B cell (primary cell): Measurements from ENCODE around the gene SMURF2. TPM values are rescaled to one million over a fixed set of nuclear protein-coding genes. Genes with fewer than 3 reads are reported as not detected.

Source experiments
- ATAC-seq: fragments of 200-7000 bp; cut with Tn5 transposase; one replicate; pipeline ENCODE4 v1.10.0; 2021; ENCODE audit warnings: low read depth, mild to moderate bottlenecking, moderate number of reproducible peaks, moderate library complexity
- CTCF ChIA-PET: fragments of 350-600 bp; sonication (Branson Sonifier 250); formaldehyde crosslinking; loops from one replicate; lab custom pipeline; 2021; ENCODE audit warnings: antibody characterized with exemption, inconsistent platforms; lab: Charles Lee
- POLR2A ChIA-PET: fragments of 350-600 bp; sonication (Branson Sonifier 250); formaldehyde crosslinking; loops from one replicate; lab custom pipeline; 2021; ENCODE audit warnings: antibody characterized with exemption; lab: Charles Lee
- DNase-seq: peaks from one replicate; pipeline ENCODE4 v3.0.0; 2013
- H2AFZ ChIP-seq: 2 replicates; pipeline ENCODE4 v1.6.1; 2012; ENCODE audit warnings: mild to moderate bottlenecking, low read depth, low read length; ENCODE audit not compliant: insufficient read depth, poor library complexity, severe bottlenecking
- H3K27ac ChIP-seq, 2 donors: 1 replicate in 1 of 2; 2 replicates in 1 of 2; pipeline ENCODE4 v1.5.1; 2012 to 2013; ENCODE audit warnings: low read length in 2 of 2, mild to moderate bottlenecking in 2 of 2, moderate library complexity in 1 of 2
- H3K27me3 ChIP-seq, 4 experiments: fragments of 200-600 bp in 1 of 4; sonication (generic) in 1 of 4; replicated peaks in 1 of 4; 1 replicate in 2 of 4; 2 replicates in 2 of 4; pipeline versions ENCODE4 v1.6.1 to v1.7.0; 2013 to 2016; ENCODE audit warnings: low read length in 3 of 4, mild to moderate bottlenecking in 2 of 4, mixed read lengths in 1 of 4, moderate library complexity in 1 of 4; ENCODE audit not compliant: insufficient read depth in 4 of 4, control insufficient read depth in 3 of 4; ENCODE audit errors: control extremely low read depth in 1 of 4
- H3K36me3 ChIP-seq, 2 experiments: replicated peaks in 1 of 2; 1 replicate in 1 of 2; 2 replicates in 1 of 2; pipeline versions ENCODE4 v1.6.1 to v1.7.1; 2013; ENCODE audit warnings: low read length in 1 of 2; ENCODE audit not compliant: insufficient read depth in 2 of 2, control insufficient read depth in 1 of 2; ENCODE audit errors: control extremely low read depth in 1 of 2, extremely low read depth in 1 of 2
- H3K4me1 ChIP-seq, 2 donors: fragments of 200-600 bp in 1 of 2; sonication (generic) in 1 of 2; 1 replicate in 1 of 2; 2 replicates in 1 of 2; pipeline versions ENCODE4 v1.5.1 to v1.6.1; 2013 to 2017; ENCODE audit warnings: low read length in 2 of 2; ENCODE audit not compliant: control insufficient read depth in 2 of 2, insufficient read depth in 2 of 2
- H3K4me2 ChIP-seq: replicated peaks from 2 replicates; pipeline ENCODE3; 2012; ENCODE audit warnings: mild to moderate bottlenecking, low read depth, low read length; ENCODE audit not compliant: poor library complexity, severe bottlenecking
- H3K4me3 ChIP-seq, 5 experiments: fragments of 200-600 bp in 1 of 5; sonication (generic) in 1 of 5; 1 replicate in 3 of 5; 2 replicates in 2 of 5; pipeline versions ENCODE4 v1.5.1 to v1.7.0; 2011 to 2016; ENCODE audit warnings: low read length in 4 of 5, mild to moderate bottlenecking in 4 of 5, low read depth in 2 of 5, control low read depth in 1 of 5, moderate library complexity in 1 of 5; ENCODE audit not compliant: insufficient read depth in 1 of 5; ENCODE audit errors: control extremely low read depth in 1 of 5, extremely low read depth in 1 of 5
- H3K79me2 ChIP-seq: fragments of 200-600 bp; sonication (generic); one replicate; pipeline ENCODE4 v1.6.0; 2016; ENCODE audit warnings: low read length; ENCODE audit not compliant: control insufficient read depth, insufficient read depth
- H3K9ac ChIP-seq: fragments of 200-600 bp; sonication (generic); 2 replicates; pipeline ENCODE4 v1.6.1; 2017; ENCODE audit warnings: mild to moderate bottlenecking, low read length, moderate library complexity
- H3K9me3 ChIP-seq, 3 donors: one replicate each; pipeline versions ENCODE4 v1.6.1 to v1.7.1; 2013; ENCODE audit warnings: low read length in 2 of 3; ENCODE audit not compliant: control insufficient read depth in 2 of 3, insufficient read depth in 1 of 3; ENCODE audit errors: control extremely low read depth in 1 of 3
- H4K20me1 ChIP-seq: 2 replicates; pipeline ENCODE4 v1.6.0; 2012; ENCODE audit warnings: mild to moderate bottlenecking, low read length; ENCODE audit not compliant: insufficient read depth, control insufficient read depth, poor library complexity, severe bottlenecking
- H3K27ac Mint-ChIP-seq: one replicate; pipeline ENCODE4 v1.8.0; 2021; ENCODE audit warnings: mixed read lengths
- H3K27me3 Mint-ChIP-seq: one replicate; pipeline ENCODE4 v1.8.0; 2021; ENCODE audit warnings: mixed read lengths
- H3K4me1 Mint-ChIP-seq: one replicate; pipeline ENCODE4 v1.8.0; 2021; ENCODE audit warnings: mixed read lengths
- H3K4me3 Mint-ChIP-seq: one replicate; pipeline ENCODE4 v1.8.0; 2021; ENCODE audit warnings: mixed read lengths
- H3K9me3 Mint-ChIP-seq: one replicate; pipeline ENCODE4 v1.8.0; 2022; ENCODE audit warnings: mixed read lengths; ENCODE audit not compliant: insufficient read depth
- CTCF ChIP-seq: fragments of 200-600 bp; IDR thresholded peaks from one replicate; pipeline ENCODE4 v1.8.0; 2022; ENCODE audit warnings: antibody characterized with exemption, mild to moderate bottlenecking
- EZH2 ChIP-seq: IDR thresholded peaks from 2 replicates; pipeline ENCODE4 v1.6.1; 2012; ENCODE audit warnings: borderline replicate concordance, low read depth, mild to moderate bottlenecking, moderate library complexity, low read length; ENCODE audit not compliant: insufficient read depth, poor library complexity, severe bottlenecking
- WGBS: methylation state at CpG from one replicate; pipeline ENCODE4 v1.1.5; 2013; ENCODE audit warnings: missing lambda C conversion rate; ENCODE audit not compliant: insufficient coverage; 5-methylcytosine and 5-hydroxymethylcytosine counted together
- intact Hi-C: fragments of 100-400 bp; cut with micrococcal nuclease; formaldehyde crosslinking; loops from one replicate; pipeline ENCODE4 v1.10.0; 2022
- polyA plus RNA-seq: library from polyadenylated mRNA; depleted of rRNA; stranded (reverse); fragments of >200 nt; gene quantifications from 2 replicates; pipeline ENCODE4 v1.2.3, GENCODE V29; 2012
- total RNA-seq, 2 donors: library from RNA; stranded (reverse); fragments of 120-200 nt in 1 of 2; gene quantifications; 1 replicate in 1 of 2; 2 replicates in 1 of 2; pipeline versions ENCODE4 v1.2.3 to v1.2.4, GENCODE V29; 2013 to 2022

SMURF2 gene
- total and polyA plus RNA-seq, 2 donors (not counting 1 experiment from before 2014, with no cell fraction given), result 9.2 to 32.8 TPM

GRCh38 chr17:64544742-64545141, 117.4 kb downstream of the SMURF2 start:
- intact Hi-C loops, result no loop called here
- Histone ChIP-seq H3K4me2 (no peak overlapping the region), H3K9me3 (no peaks in the 10 kb centered on the region), H3K9ac (no peak overlapping the region), H3K27ac (no peak overlapping the region), H3K36me3 (peaks cover 2 to 50% of the 10 kb centered on the region in 2 experiments), H3K4me1 (no peaks in the 10 kb centered on the region), H2AFZ (no peak overlapping the region), H3K79me2 (no peaks in the 10 kb centered on the region), H3K27me3 (no peaks in the 10 kb centered on the region), H3K4me3 (no peak overlapping the region), H4K20me1 (no peaks in the 10 kb centered on the region)
- no peak for TF ChIP-seq EZH2
- no peak for TF ChIP-seq CTCF
- DNase-seq, result no peak
- Mint-ChIP-seq H3K4me3 (no peak overlapping the region), H3K27me3 (no peaks in the 10 kb centered on the region), H3K4me1 (no peaks in the 10 kb centered on the region), H3K27ac (no peak overlapping the region), H3K9me3 (no peaks in the 10 kb centered on the region)
- no CpG with 5 or more reads among the region's 2 CpGs for WGBS
- no peak for ATAC-seq
- ChIA-PET CTCF (interaction anchor here (0.9 to 2.0 kb wide), 2 partner anchors 12 to 125 kb away, joined by 3 to 6 read pairs; no protein-coding TSS in a partner anchor), POLR2A (no interaction called here)

GRCh38 chr17:64540118-64540776, 121.9 kb downstream of the SMURF2 start:
- Histone ChIP-seq H3K36me3 (peaks cover 6 to 59% of the 10 kb centered on the region in 2 experiments), H3K27ac (no peak overlapping the region), H3K4me1 (no peaks in the 10 kb centered on the region), H3K27me3 (no peaks in the 10 kb centered on the region), H3K79me2 (no peaks in the 10 kb centered on the region), H3K4me2 (no peak overlapping the region), H3K9me3 (no peaks in the 10 kb centered on the region), H3K4me3 (no peak overlapping the region), H4K20me1 (no peaks in the 10 kb centered on the region), H2AFZ (no peak overlapping the region), H3K9ac (no peak overlapping the region)
- TF ChIP-seq CTCF, result no peak
- TF ChIP-seq EZH2, result no peak
- ATAC-seq (no peak), DNase-seq (no peak)
- no peak overlapping the region for H3K4me3 Mint-ChIP-seq
- no peak overlapping the region for H3K27ac Mint-ChIP-seq
- POLR2A ChIA-PET, result no interaction called here
- H3K9me3 Mint-ChIP-seq, result no peaks in the 10 kb centered on the region
- no peaks in the 10 kb centered on the region for H3K4me1 Mint-ChIP-seq
- H3K27me3 Mint-ChIP-seq, result no peaks in the 10 kb centered on the region
- CTCF ChIA-PET, result interaction anchor here (1.7 kb wide), 1 partner anchor 109 kb away, joined by 4 read pairs; no protein-coding TSS in a partner anchor
- intact Hi-C loops, result no loop called here
- WGBS, result 100% methylated on average over 2 of the region's 5 CpGs
